ENCODE measurements around the gene MEX3D. TPM values are rescaled to one million over a fixed set of nuclear protein-coding genes. Genes with fewer than 3 reads are reported as not detected.
"Not testable (repeated sequence)": the region's sequence is repeated elsewhere in the genome, so short reads cannot be mapped to it uniquely, and the experiment has no call there.

MEX3D gene
- polyA plus RNA-seq, 2 donors = 2.8 to 8.4 TPM

- Histone ChIP-seq H3K9me3 (ENCODE audit: control insufficient read depth in 2 of 2, insufficient read depth in 1 of 2, low read depth in 1 of 2, low read length in 1 of 2) (no peaks in the 10 kb centered on the region), H3K27me3 (ENCODE audit: control insufficient read depth in 1 of 2, insufficient read depth in 2 of 2, low read length in 2 of 2) (no peaks in the 10 kb centered on the region), H3K27ac (ENCODE audit: low read depth in 2 of 2, low read length in 1 of 2) (no peak overlapping the region), H3K4me1 (ENCODE audit: control insufficient read depth in 2 of 2, insufficient read depth in 2 of 2, low read length in 1 of 2) (no peaks in the 10 kb centered on the region), H3K36me3 (ENCODE audit: control insufficient read depth in 2 of 2, insufficient read depth in 2 of 2, low read length in 1 of 2) (peaks cover 0 to 6% of the 10 kb centered on the region in 2 donors), H3K4me3 (ENCODE audit: low read depth in 1 of 2, low read length in 2 of 2) (no peak overlapping the region)
- whole genome bisulfite sequencing, 2 donors = 80 to 82% methylated on average over 17 of the region's 17 CpGs
Observed at GRCh38 chr19:1551068-1552040, 16.8 kb downstream of the MEX3D start.

- Histone ChIP-seq H3K27ac (ENCODE audit: low read depth in 2 of 2, low read length in 1 of 2) (no peak overlapping the region), H3K4me1 (ENCODE audit: control insufficient read depth in 2 of 2, insufficient read depth in 2 of 2, low read length in 1 of 2) (no peaks in the 10 kb centered on the region), H3K36me3 (ENCODE audit: control insufficient read depth in 2 of 2, insufficient read depth in 2 of 2, low read length in 1 of 2) (peaks cover 0 to 2% of the 10 kb centered on the region in 2 donors), H3K27me3 (ENCODE audit: control insufficient read depth in 1 of 2, insufficient read depth in 2 of 2, low read length in 2 of 2) (no peaks in the 10 kb centered on the region), H3K9me3 (ENCODE audit: control insufficient read depth in 2 of 2, insufficient read depth in 1 of 2, low read depth in 1 of 2, low read length in 1 of 2) (peaks cover 0 to 2% of the 10 kb centered on the region in 2 donors), H3K4me3 (ENCODE audit: low read depth in 1 of 2, low read length in 2 of 2) (no peak overlapping the region)
- 79 to 82% methylated on average over 4 of the region's 4 CpGs for WGBS, 2 donors
Observed at GRCh38 chr19:1549332-1549945, 18.7 kb downstream of the MEX3D start.

GRCh38 chr19:1540365-1540925 lies 27.7 kb downstream of the MEX3D start:
- WGBS, 2 donors = 23 to 28% methylated on average over 17 of the region's 17 CpGs
- Histone ChIP-seq H3K9me3 (ENCODE audit: control insufficient read depth in 2 of 2, insufficient read depth in 1 of 2, low read depth in 1 of 2, low read length in 1 of 2) (peaks cover 0 to 2% of the 10 kb centered on the region in 2 donors), H3K36me3 (ENCODE audit: control insufficient read depth in 2 of 2, insufficient read depth in 2 of 2, low read length in 1 of 2) (no peaks in the 10 kb centered on the region), H3K27me3 (ENCODE audit: control insufficient read depth in 1 of 2, insufficient read depth in 2 of 2, low read length in 2 of 2) (no peaks in the 10 kb centered on the region), H3K4me3 (ENCODE audit: low read depth in 1 of 2, low read length in 2 of 2) (no peak overlapping the region), H3K27ac (ENCODE audit: low read depth in 2 of 2, low read length in 1 of 2) (no peak overlapping the region), H3K4me1 (ENCODE audit: control insufficient read depth in 2 of 2, insufficient read depth in 2 of 2, low read length in 1 of 2) (peaks cover 0 to 2% of the 10 kb centered on the region in 2 donors)

- H3K4me3 ChIP-seq (ENCODE audit: low read depth in 1 of 2, low read length in 2 of 2); H3K4me1 ChIP-seq (ENCODE audit: control insufficient read depth in 2 of 2, insufficient read depth in 2 of 2, low read length in 1 of 2); H3K9me3 ChIP-seq (ENCODE audit: control insufficient read depth in 2 of 2, insufficient read depth in 1 of 2, low read depth in 1 of 2, low read length in 1 of 2); H3K27me3 ChIP-seq (ENCODE audit: control insufficient read depth in 1 of 2, insufficient read depth in 2 of 2, low read length in 2 of 2); H3K27ac ChIP-seq (ENCODE audit: low read depth in 2 of 2, low read length in 1 of 2); H3K36me3 ChIP-seq (ENCODE audit: control insufficient read depth in 2 of 2, insufficient read depth in 2 of 2, low read length in 1 of 2): not testable (repeated sequence)
- 82 to 83% methylated on average over 11 of the region's 11 CpGs for WGBS, 2 donors
Observed at GRCh38 chr19:1539749-1540148, 28.4 kb downstream of the MEX3D start.

- H3K27ac ChIP-seq (ENCODE audit: low read depth in 2 of 2, low read length in 1 of 2) = no peak overlapping the region
- H3K4me1 ChIP-seq (ENCODE audit: control insufficient read depth in 2 of 2, insufficient read depth in 2 of 2, low read length in 1 of 2) = peaks cover 0 to 2% of the 10 kb centered on the region in 2 donors
- no peaks in the 10 kb centered on the region for H3K27me3 ChIP-seq (ENCODE audit: control insufficient read depth in 1 of 2, insufficient read depth in 2 of 2, low read length in 2 of 2)
- peaks cover 0 to 2% of the 10 kb centered on the region in 2 donors for H3K9me3 ChIP-seq (ENCODE audit: control insufficient read depth in 2 of 2, insufficient read depth in 1 of 2, low read depth in 1 of 2, low read length in 1 of 2)
- H3K36me3 ChIP-seq (ENCODE audit: control insufficient read depth in 2 of 2, insufficient read depth in 2 of 2, low read length in 1 of 2) = no peaks in the 10 kb centered on the region
- H3K4me3 ChIP-seq (ENCODE audit: low read depth in 1 of 2, low read length in 2 of 2) = no peak overlapping the region
- 18 to 32% methylated on average over 15 of the region's 15 CpGs for WGBS, 2 donors
Observed at GRCh38 chr19:1538978-1539377, 29.1 kb downstream of the MEX3D start.

- not testable (repeated sequence) for H3K27ac ChIP-seq (ENCODE audit: low read depth in 2 of 2, low read length in 1 of 2); H3K4me3 ChIP-seq (ENCODE audit: low read depth in 1 of 2, low read length in 2 of 2); H3K4me1 ChIP-seq (ENCODE audit: control insufficient read depth in 2 of 2, insufficient read depth in 2 of 2, low read length in 1 of 2); H3K36me3 ChIP-seq (ENCODE audit: control insufficient read depth in 2 of 2, insufficient read depth in 2 of 2, low read length in 1 of 2); H3K27me3 ChIP-seq (ENCODE audit: control insufficient read depth in 1 of 2, insufficient read depth in 2 of 2, low read length in 2 of 2); H3K9me3 ChIP-seq (ENCODE audit: control insufficient read depth in 2 of 2, insufficient read depth in 1 of 2, low read depth in 1 of 2, low read length in 1 of 2)
- WGBS, 2 donors = 90 to 95% methylated on average over 7 of the region's 7 CpGs
Observed at GRCh38 chr19:1535699-1536098, 32.4 kb downstream of the MEX3D start.

GRCh38 chr19:1534972-1535371 lies 33.2 kb downstream of the MEX3D start:
- no peak overlapping the region for H3K4me3 ChIP-seq (ENCODE audit: low read depth in 1 of 2, low read length in 2 of 2)
- H3K36me3 ChIP-seq (ENCODE audit: control insufficient read depth in 2 of 2, insufficient read depth in 2 of 2, low read length in 1 of 2) = no peaks in the 10 kb centered on the region
- no peaks in the 10 kb centered on the region for H3K9me3 ChIP-seq (ENCODE audit: control insufficient read depth in 2 of 2, insufficient read depth in 1 of 2, low read depth in 1 of 2, low read length in 1 of 2)
- no peak overlapping the region for H3K27ac ChIP-seq (ENCODE audit: low read depth in 2 of 2, low read length in 1 of 2)
- WGBS, 2 donors = 85 to 91% methylated on average over 14 of the region's 14 CpGs
- no peaks in the 10 kb centered on the region for H3K27me3 ChIP-seq (ENCODE audit: control insufficient read depth in 1 of 2, insufficient read depth in 2 of 2, low read length in 2 of 2)
- H3K4me1 ChIP-seq (ENCODE audit: control insufficient read depth in 2 of 2, insufficient read depth in 2 of 2, low read length in 1 of 2) = peaks cover 0 to 2% of the 10 kb centered on the region in 2 donors

- Histone ChIP-seq H3K4me1 (ENCODE audit: control insufficient read depth in 2 of 2, insufficient read depth in 2 of 2, low read length in 1 of 2) (no peaks in the 10 kb centered on the region), H3K27ac (ENCODE audit: low read depth in 2 of 2, low read length in 1 of 2) (no peak overlapping the region), H3K4me3 (ENCODE audit: low read depth in 1 of 2, low read length in 2 of 2) (no peak overlapping the region), H3K36me3 (ENCODE audit: control insufficient read depth in 2 of 2, insufficient read depth in 2 of 2, low read length in 1 of 2) (no peaks in the 10 kb centered on the region), H3K9me3 (ENCODE audit: control insufficient read depth in 2 of 2, insufficient read depth in 1 of 2, low read depth in 1 of 2, low read length in 1 of 2) (no peaks in the 10 kb centered on the region), H3K27me3 (ENCODE audit: control insufficient read depth in 1 of 2, insufficient read depth in 2 of 2, low read length in 2 of 2) (no peaks in the 10 kb centered on the region)
- 71 to 79% methylated on average over 15 to 23 of the region's 23 CpGs for WGBS, 2 donors
Observed at GRCh38 chr19:1533510-1534150, 34.5 kb downstream of the MEX3D start.

GRCh38 chr19:1532003-1532402 lies 36.1 kb downstream of the MEX3D start:
- H3K9me3 ChIP-seq (ENCODE audit: control insufficient read depth in 2 of 2, insufficient read depth in 1 of 2, low read depth in 1 of 2, low read length in 1 of 2) = peaks cover under 1 to 3% of the 10 kb centered on the region in 2 donors
- no peak overlapping the region for H3K27ac ChIP-seq (ENCODE audit: low read depth in 2 of 2, low read length in 1 of 2)
- H3K36me3 ChIP-seq (ENCODE audit: control insufficient read depth in 2 of 2, insufficient read depth in 2 of 2, low read length in 1 of 2) = no peaks in the 10 kb centered on the region
- H3K4me1 ChIP-seq (ENCODE audit: control insufficient read depth in 2 of 2, insufficient read depth in 2 of 2, low read length in 1 of 2) = no peaks in the 10 kb centered on the region
- H3K4me3 ChIP-seq (ENCODE audit: low read depth in 1 of 2, low read length in 2 of 2) = no peak overlapping the region
- no peaks in the 10 kb centered on the region for H3K27me3 ChIP-seq (ENCODE audit: control insufficient read depth in 1 of 2, insufficient read depth in 2 of 2, low read length in 2 of 2)
- 88 to 91% methylated on average over 9 of the region's 9 CpGs for WGBS, 2 donors

Data from esophagus (tissue), 2 donors.